PFSK-1 (cell line): ENCODE data around the gene NHLRC2.

ENCODE experiments used
- FOXP2 ChIP-seq: optimal IDR thresholded peaks from 2 replicates; pipeline ENCODE3; 2011; ENCODE audit warnings: borderline replicate concordance, control low read depth, inconsistent platforms; ENCODE audit not compliant: insufficient read depth; ENCODE audit errors: extremely low read length, extremely low read depth
- POLR2AphosphoS5 ChIP-seq: IDR thresholded peaks from 2 replicates; pipeline ENCODE4 v1.6.1; 2012; ENCODE audit warnings: low read depth, mild to moderate bottlenecking, control low read depth, low read length, moderate library complexity
- REST ChIP-seq, 2 experiments: IDR thresholded peaks; 2 replicates each; pipeline versions ENCODE4 v1.6.1 to v1.8.0; 2011 to 2012; ENCODE audit warnings: low read depth in 2 of 2, low read length in 2 of 2, control low read depth in 1 of 2, inconsistent platforms in 1 of 2, mild to moderate bottlenecking in 1 of 2, moderate library complexity in 1 of 2; ENCODE audit not compliant: insufficient read depth in 1 of 2
- SIN3A ChIP-seq: IDR thresholded peaks from 2 replicates; pipeline ENCODE4 v1.6.1; 2012; ENCODE audit warnings: mild to moderate bottlenecking, low read length, moderate library complexity, borderline replicate concordance; ENCODE audit not compliant: insufficient read depth
- TAF1 ChIP-seq: IDR thresholded peaks from 2 replicates; pipeline ENCODE4 v1.6.1; 2012; ENCODE audit warnings: low read length, control low read depth, borderline replicate concordance; ENCODE audit not compliant: insufficient read depth

GRCh38 chr10:113866551-113867394 is 12.3 kb downstream of the NHLRC2 start:
- no peak for TF ChIP-seq REST (IDR thresholded peaks at IDR 0.05; ENCODE audit: insufficient read depth in 1 of 2, low read depth in 2 of 2, low read length in 2 of 2)
- no peak for TF ChIP-seq POLR2AphosphoS5
- no peak for TF ChIP-seq SIN3A
- no peak for TF ChIP-seq TAF1
- TF ChIP-seq FOXP2, result no peak
